Right atrium auricular region (tissue), 2 donors: ENCODE results near the gene PCYT1A. TPM values are rescaled to one million over a fixed set of nuclear protein-coding genes. Genes with fewer than 3 reads are reported as not detected.
A peak's percentile ranks its signal among the peaks of the same experiment; 100 is the strongest.
"Not testable (repeated sequence)": the region's sequence is repeated elsewhere in the genome, so short reads cannot be mapped to it uniquely, and the experiment has no call there.

Experiments
- DNase-seq: peaks from one replicate; pipeline ENCODE4 v3.0.0-alpha.2; 2019; ENCODE audit warnings: low spot score
- H3K27ac ChIP-seq, 2 donors: fragments of 200-600 bp; sonication (generic); 1 replicate in 1 of 2; 2 replicates in 1 of 2; pipeline ENCODE4 v1.5.1; 2016 to 2019
- H3K27me3 ChIP-seq, 2 donors: fragments of 200-600 bp; sonication (generic); one replicate each; pipeline versions ENCODE4 v1.5.1 to v1.6.0; 2017 to 2019
- H3K36me3 ChIP-seq: fragments of 200-600 bp; sonication (generic); one replicate; pipeline ENCODE4 v1.5.1; 2016
- H3K4me1 ChIP-seq, 2 donors: fragments of 200-600 bp; sonication (generic); one replicate each; pipeline versions ENCODE4 v1.5.1 to v1.6.0; 2017 to 2019
- H3K4me3 ChIP-seq, 2 donors: fragments of 200-600 bp; sonication (generic); 1 replicate in 1 of 2; 2 replicates in 1 of 2; pipeline ENCODE4 v1.5.1; 2017 to 2019; ENCODE audit warnings: mild to moderate bottlenecking in 1 of 2, moderate library complexity in 1 of 2
- H3K9me3 ChIP-seq, 2 donors: fragments of 200-600 bp; sonication (generic); one replicate each; pipeline ENCODE4 v1.5.1; 2019
- CTCF ChIP-seq, 2 donors: fragments of 200-600 bp; sonication (generic); IDR thresholded peaks; one replicate each; pipeline ENCODE4 v1.5.1; 2019; ENCODE audit warnings: antibody characterized with exemption in 2 of 2
- total RNA-seq, 2 donors: library from RNA; depleted of rRNA; stranded (reverse); fragments of >200 nt; gene quantifications; one replicate each; pipeline ENCODE4 v1.1.0, GENCODE V29; 2016

The PCYT1A gene
- total RNA-seq, 2 donors from 2014 or later, result 89.0 to 135 TPM

GRCh38 chr3:196192036-196192523 lies 95.4 kb downstream of the PCYT1A start:
- H3K36me3 ChIP-seq, result no peaks in the 10 kb centered on the region
- H3K4me1 ChIP-seq, result peaks cover 0 to 29% of the 10 kb centered on the region in 2 donors
- no peaks in the 10 kb centered on the region for H3K9me3 ChIP-seq
- no peaks in the 10 kb centered on the region for H3K27me3 ChIP-seq
- peak overlapping the region; percentile 64 to 67 for H3K27ac ChIP-seq
- TF ChIP-seq CTCF (IDR thresholded peaks at IDR 0.05), result peak in 1 of 2 donors; percentile 23
- H3K4me3 ChIP-seq, result no peak overlapping the region
- no peak for DNase-seq

DNA sequence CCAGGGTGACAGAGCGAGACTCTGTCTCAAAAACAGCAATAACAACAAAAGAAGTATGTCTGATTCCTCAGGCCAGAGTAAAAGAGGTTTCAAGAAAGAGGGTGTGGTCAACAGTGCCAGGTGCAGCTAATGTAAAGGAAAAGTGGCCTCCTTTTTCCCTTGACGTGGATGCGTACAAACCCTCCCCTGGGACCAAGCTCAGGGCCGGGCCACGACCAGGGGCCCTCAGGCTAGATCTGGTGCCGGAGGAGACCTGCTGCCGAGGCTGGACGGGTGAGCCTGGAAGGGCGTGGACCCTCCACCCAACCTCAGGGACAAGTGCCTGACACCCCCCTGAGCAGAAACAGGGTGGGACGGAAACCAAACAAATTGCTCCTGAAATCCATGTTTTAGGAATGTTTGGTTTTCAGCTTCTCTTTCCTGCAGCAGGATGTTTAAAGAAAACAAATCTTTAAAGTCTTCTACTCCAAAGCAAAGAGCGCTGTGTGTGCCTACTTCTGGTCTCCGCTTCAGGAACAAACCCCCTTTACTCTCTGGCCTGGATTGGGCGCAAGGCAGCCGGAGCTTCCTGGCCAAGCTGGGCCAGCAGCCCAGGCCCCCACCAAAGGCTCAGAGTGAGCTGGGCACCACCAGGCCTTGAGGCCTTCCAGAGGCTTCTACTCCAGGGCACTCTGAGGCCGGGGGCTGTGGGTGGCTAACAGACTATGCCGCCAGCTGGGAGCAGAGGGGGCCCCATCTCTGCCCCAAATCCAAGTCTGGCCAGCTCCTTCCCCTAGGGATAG lies 97.8 kb downstream of the PCYT1A start:
- H3K27ac ChIP-seq, result no peak overlapping the region
- no peaks in the 10 kb centered on the region for H3K36me3 ChIP-seq
- TF ChIP-seq CTCF (IDR thresholded peaks at IDR 0.05), result no peak
- H3K4me3 ChIP-seq, result no peak overlapping the region
- DNase-seq, result no peak
- no peaks in the 10 kb centered on the region for H3K27me3 ChIP-seq
- peaks cover 0 to 36% of the 10 kb centered on the region in 2 donors for H3K4me1 ChIP-seq
- no peaks in the 10 kb centered on the region for H3K9me3 ChIP-seq

GRCh38 chr3:196186651-196187573 lies 100.6 kb downstream of the PCYT1A start:
- H3K36me3 ChIP-seq, result no peaks in the 10 kb centered on the region
- no peaks in the 10 kb centered on the region for H3K9me3 ChIP-seq
- H3K4me3 ChIP-seq, result no peak overlapping the region
- no peak for TF ChIP-seq CTCF (IDR thresholded peaks at IDR 0.05)
- peak overlapping the region in 1 of 2 donors; percentile 46 for H3K27ac ChIP-seq
- H3K27me3 ChIP-seq, result no peaks in the 10 kb centered on the region
- peaks cover 0 to 10% of the 10 kb centered on the region in 2 donors for H3K4me1 ChIP-seq
- DNase-seq, result no peak

DNA sequence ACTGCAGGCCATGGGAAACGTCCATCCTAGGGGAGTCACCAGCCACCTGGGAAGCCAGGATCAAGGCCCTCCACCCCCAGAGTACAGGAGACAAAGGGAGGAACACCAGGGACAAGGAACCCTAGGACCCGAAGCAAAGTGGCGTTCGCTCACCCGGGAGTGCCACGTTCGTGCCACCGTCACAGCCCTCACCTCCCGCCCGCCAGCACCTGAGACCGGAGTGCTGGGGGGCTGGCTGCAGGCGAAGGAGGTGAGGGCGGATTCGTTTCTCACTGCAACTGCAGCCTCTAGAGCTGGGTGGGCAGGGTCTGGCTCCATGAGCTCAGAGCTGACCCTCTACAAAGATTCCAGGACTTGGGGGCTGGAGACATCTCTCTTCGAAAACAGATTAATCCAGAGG lies 102.6 kb downstream of the PCYT1A start:
- TF ChIP-seq CTCF (IDR thresholded peaks at IDR 0.05), result no peak
- H3K36me3 ChIP-seq, result no peaks in the 10 kb centered on the region
- no peaks in the 10 kb centered on the region for H3K27me3 ChIP-seq
- no peak overlapping the region for H3K27ac ChIP-seq
- no peaks in the 10 kb centered on the region for H3K9me3 ChIP-seq
- H3K4me3 ChIP-seq, result no peak overlapping the region
- no peak for DNase-seq
- H3K4me1 ChIP-seq, result peaks cover 0 to 9% of the 10 kb centered on the region in 2 donors

DNA sequence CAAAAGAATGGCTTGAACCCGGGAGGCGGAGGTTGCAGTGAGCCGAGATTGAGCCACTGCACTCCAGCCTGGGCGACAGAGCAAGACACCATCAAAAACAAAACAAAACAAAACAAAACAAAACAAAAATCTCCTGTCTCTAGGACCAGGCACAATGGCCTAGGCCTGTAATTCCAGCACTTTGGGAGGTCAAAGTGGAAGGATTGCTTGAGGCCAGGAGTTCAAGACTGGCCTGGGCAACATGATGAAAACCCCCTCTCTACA lies 103.4 kb downstream of the PCYT1A start:
- H3K9me3 ChIP-seq, H3K36me3 ChIP-seq, H3K4me3 ChIP-seq, H3K27ac ChIP-seq, H3K27me3 ChIP-seq, DNase-seq, H3K4me1 ChIP-seq: not testable (repeated sequence)

- Histone ChIP-seq H3K27ac (no peak overlapping the region), H3K36me3 (no peaks in the 10 kb centered on the region)
- DNase-seq, result no peak
Observed at GRCh38 chr3:196181127-196181546, 106.4 kb downstream of the PCYT1A start.

More at GRCh38 chr3:196181127-196181546, 106.4 kb downstream of the PCYT1A start:
- Histone ChIP-seq H3K4me1 (no peaks in the 10 kb centered on the region), H3K27me3 (no peaks in the 10 kb centered on the region), H3K9me3 (no peaks in the 10 kb centered on the region), H3K4me3 (no peak overlapping the region)
- no peak for TF ChIP-seq CTCF (IDR thresholded peaks at IDR 0.05)
